ENCODE data around the gene TSHZ2. TPM values are rescaled to one million over a fixed set of nuclear protein-coding genes. Genes with fewer than 3 reads are reported as not detected.
"Not testable (repeated sequence)": the region's sequence is repeated elsewhere in the genome, so short reads cannot be mapped to it uniquely, and the experiment has no call there.

Gene TSHZ2
- total RNA-seq, 1 donor from 2014 or later: 33.1 TPM

- intact Hi-C loops (cut with DNase I): no loop called here
- DNase-seq (ENCODE audit: low spot score) (no peak), ATAC-seq (peak; percentile 73)
Observed at GRCh38 chr20:53077373-53078205, 105.4 kb downstream of the TSHZ2 start.

GRCh38 chr20:53078761-53079160 is 106.6 kb downstream of the TSHZ2 start:
- DNase-seq (ENCODE audit: low spot score) (no peak), ATAC-seq (no peak)
- intact Hi-C loops (cut with DNase I): no loop called here

- DNase-seq (ENCODE audit: low spot score) (no peak), ATAC-seq (peak; percentile 48)
- intact Hi-C loops (cut with DNase I): no loop called here
Observed at GRCh38 chr20:53079261-53079691, 107.1 kb downstream of the TSHZ2 start.

- ATAC-seq (no peak), DNase-seq (ENCODE audit: low spot score) (no peak)
- intact Hi-C loops (cut with DNase I): no loop called here
Observed at GRCh38 chr20:53079828-53080686, 107.9 kb downstream of the TSHZ2 start.

GRCh38 chr20:53080687-53080962 is 108.5 kb downstream of the TSHZ2 start:
- intact Hi-C loops (cut with DNase I): no loop called here
- no peak for DNase-seq (ENCODE audit: low spot score)

GRCh38 chr20:53080969-53081871 is 109.1 kb downstream of the TSHZ2 start:
- DNase-seq (ENCODE audit: low spot score): no peak
- no peak for ATAC-seq
- intact Hi-C loops (cut with DNase I): no loop called here

More at GRCh38 chr20:53080687-53080962, 108.5 kb downstream of the TSHZ2 start:
- no peak for ATAC-seq

- ATAC-seq: no peak
- no peak for DNase-seq (ENCODE audit: low spot score)
- intact Hi-C loops (cut with DNase I): no loop called here
Observed at GRCh38 chr20:53081916-53082863, 110.0 kb downstream of the TSHZ2 start.

- intact Hi-C loops (cut with DNase I): no loop called here
- no peak for DNase-seq (ENCODE audit: low spot score)
- no peak for ATAC-seq
Observed at GRCh38 chr20:53083411-53083810, 111.3 kb downstream of the TSHZ2 start.

- ATAC-seq (no peak), DNase-seq (ENCODE audit: low spot score) (no peak)
- intact Hi-C loops (cut with DNase I): no loop called here
Observed at GRCh38 chr20:53084408-53084997, 112.3 kb downstream of the TSHZ2 start.

GRCh38 chr20:53085720-53086119 is 113.6 kb downstream of the TSHZ2 start:
- DNase-seq (ENCODE audit: low spot score) (no peak), ATAC-seq (no peak)
- intact Hi-C loops (cut with DNase I): no loop called here

GRCh38 chr20:53087037-53087777 is 115.0 kb downstream of the TSHZ2 start:
- intact Hi-C loops (cut with DNase I): no loop called here
- DNase-seq (ENCODE audit: low spot score) (no peak), ATAC-seq (peak; percentile 95)

GRCh38 chr20:53088786-53089185 is 116.6 kb downstream of the TSHZ2 start:
- ATAC-seq (no peak), DNase-seq (ENCODE audit: low spot score) (no peak)
- intact Hi-C loops (cut with DNase I): no loop called here

GRCh38 chr20:53089851-53090250 is 117.7 kb downstream of the TSHZ2 start:
- ATAC-seq: not testable (repeated sequence)

GRCh38 chr20:53091789-53092188 is 119.6 kb downstream of the TSHZ2 start:
- intact Hi-C loops (cut with DNase I): no loop called here
- ATAC-seq (no peak), DNase-seq (ENCODE audit: low spot score) (no peak)

More at GRCh38 chr20:53089851-53090250, 117.7 kb downstream of the TSHZ2 start:
- intact Hi-C loops (cut with DNase I); DNase-seq (ENCODE audit: low spot score): not testable (repeated sequence)

- ATAC-seq (no peak), DNase-seq (ENCODE audit: low spot score) (no peak)
- intact Hi-C loops (cut with DNase I): no loop called here
Observed at GRCh38 chr20:53092772-53093300, 120.7 kb downstream of the TSHZ2 start.

- peak; percentile 53 for ATAC-seq
- no peak for DNase-seq (ENCODE audit: low spot score)
- intact Hi-C loops (cut with DNase I): no loop called here
Observed at GRCh38 chr20:53097371-53097770, 125.2 kb downstream of the TSHZ2 start.

- ATAC-seq (no peak), DNase-seq (ENCODE audit: low spot score) (no peak)
- intact Hi-C loops (cut with DNase I): no loop called here
Observed at GRCh38 chr20:53097791-53098190, 125.6 kb downstream of the TSHZ2 start.
